ENCODE data around the gene PELI2. TPM values are rescaled to one million over a fixed set of nuclear protein-coding genes. Genes with fewer than 3 reads are reported as not detected.

Gene PELI2
- total RNA-seq, 1 experiment from 2014 or later = 0.10 TPM

- DNase-seq (ENCODE audit: low spot score) = no peak
- in situ Hi-C loops (cut with HindIII; ENCODE audit: low sequenced_read_pairs) = no loop called here
These were observed 18.6 kb downstream of the PELI2 start for GRCh38 chr14:56136571-56137452.

GRCh38 chr14:56137453-56137807 is 19.2 kb downstream of the PELI2 start:
- no peak for DNase-seq (ENCODE audit: low spot score)
- in situ Hi-C loops (cut with HindIII; ENCODE audit: low sequenced_read_pairs) = no loop called here

DNA sequence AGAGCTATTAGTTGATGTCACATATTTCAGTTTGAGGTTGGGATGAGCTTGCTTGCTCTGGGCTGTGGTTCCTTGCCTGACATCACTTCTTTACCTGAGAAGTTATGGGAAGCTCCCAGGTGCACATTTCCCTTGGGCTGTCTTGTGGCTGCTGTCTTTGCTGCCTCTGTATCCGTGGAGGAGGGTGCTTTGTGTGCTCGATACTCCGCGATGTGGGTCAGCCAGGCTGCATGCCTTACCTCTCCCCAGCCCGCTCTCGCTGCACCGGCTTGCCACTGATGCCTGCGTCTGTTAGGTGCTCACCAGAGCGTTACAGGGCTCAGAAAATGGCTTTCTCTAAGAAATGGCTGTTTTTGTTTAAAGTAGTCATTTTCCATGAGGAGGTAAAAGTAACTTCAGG is 19.6 kb downstream of the PELI2 start:
- DNase-seq (ENCODE audit: low spot score) = peak; percentile 84
- in situ Hi-C loops (cut with HindIII; ENCODE audit: low sequenced_read_pairs) = no loop called here

DNA sequence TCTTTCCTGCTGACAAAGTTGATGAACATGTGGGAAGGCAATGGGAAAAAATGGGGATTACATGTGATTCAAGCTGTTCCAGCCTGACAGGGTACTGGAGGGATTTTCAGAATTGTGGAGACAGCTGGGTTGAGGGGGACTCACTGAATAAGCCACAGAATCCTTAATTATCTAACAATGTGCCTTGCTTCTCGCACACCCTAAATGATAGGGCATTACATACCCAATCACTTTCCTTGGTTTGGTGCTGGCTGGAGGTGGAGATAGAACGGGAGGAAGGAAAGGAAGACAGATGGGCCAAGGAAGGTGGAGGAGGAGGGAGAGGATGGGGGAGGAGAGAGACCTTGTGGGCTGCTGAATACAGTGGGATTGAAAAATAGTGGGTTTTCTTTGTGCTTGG is 20.7 kb downstream of the PELI2 start:
- in situ Hi-C loops (cut with HindIII; ENCODE audit: low sequenced_read_pairs) = no loop called here
- DNase-seq (ENCODE audit: low spot score) = peak; percentile 80

DNA sequence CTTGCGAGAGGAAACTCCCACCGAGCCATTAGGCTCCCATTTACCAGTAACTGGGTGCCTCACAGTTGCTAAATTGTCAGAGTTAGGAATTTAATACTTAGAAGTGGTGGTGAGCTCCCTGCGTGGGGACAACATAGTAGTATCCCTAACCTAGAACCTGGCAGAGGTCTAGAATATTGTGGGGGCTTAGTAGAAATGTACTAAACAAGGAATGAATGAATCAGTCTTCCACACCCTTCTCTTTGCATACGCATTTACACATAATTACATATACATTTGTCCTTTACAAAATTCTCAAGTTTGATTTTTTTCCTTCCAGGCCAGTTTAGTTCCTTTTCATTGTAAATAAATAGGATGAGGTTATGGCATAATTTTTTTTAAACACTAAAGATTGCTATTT is 24.1 kb downstream of the PELI2 start:
- in situ Hi-C loops (cut with HindIII; ENCODE audit: low sequenced_read_pairs) = no loop called here
- no peak for DNase-seq (ENCODE audit: low spot score)

DNA sequence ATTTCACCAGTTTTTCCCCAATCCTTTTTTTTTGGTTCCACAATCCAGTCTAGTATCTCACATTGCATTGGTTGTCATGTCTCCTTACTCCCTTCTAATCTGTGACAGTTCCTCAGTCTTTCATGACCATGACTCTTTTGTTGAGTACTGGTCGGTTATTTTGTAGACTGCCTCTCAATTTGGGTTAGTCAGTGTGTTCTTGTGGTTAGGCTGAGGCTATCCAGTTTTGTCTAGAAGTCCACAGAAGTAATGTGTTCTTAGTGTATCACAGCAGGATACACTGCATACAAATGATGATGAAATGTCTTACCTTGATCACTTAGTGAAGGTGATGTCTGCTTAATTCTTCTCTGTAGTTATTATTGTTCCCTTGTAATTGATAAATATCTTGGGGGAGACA is 24.8 kb downstream of the PELI2 start:
- DNase-seq (ENCODE audit: low spot score) = no peak
- in situ Hi-C loops (cut with HindIII; ENCODE audit: low sequenced_read_pairs) = no loop called here

DNA sequence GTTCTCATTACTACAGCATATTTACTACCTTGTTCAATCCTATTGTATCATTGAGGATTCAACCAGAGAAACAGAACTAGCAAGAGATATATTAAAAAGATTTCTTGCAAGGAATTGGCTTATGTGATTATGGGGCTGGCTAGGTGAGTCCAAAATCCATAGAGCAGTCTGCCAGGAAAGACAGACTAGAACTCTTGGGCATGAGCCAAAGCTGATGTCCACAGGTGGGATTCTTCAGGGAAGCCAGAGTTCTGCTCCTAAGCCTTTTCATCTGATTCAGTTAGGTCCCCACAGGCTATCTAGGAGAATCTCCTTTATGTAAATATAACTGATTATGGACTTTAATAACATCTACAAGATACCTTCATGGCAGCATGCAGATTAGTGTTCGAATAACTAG is 26.0 kb downstream of the PELI2 start:
- peak; percentile 92 for DNase-seq (ENCODE audit: low spot score)
- in situ Hi-C loops (cut with HindIII; ENCODE audit: low sequenced_read_pairs) = no loop called here

DNA sequence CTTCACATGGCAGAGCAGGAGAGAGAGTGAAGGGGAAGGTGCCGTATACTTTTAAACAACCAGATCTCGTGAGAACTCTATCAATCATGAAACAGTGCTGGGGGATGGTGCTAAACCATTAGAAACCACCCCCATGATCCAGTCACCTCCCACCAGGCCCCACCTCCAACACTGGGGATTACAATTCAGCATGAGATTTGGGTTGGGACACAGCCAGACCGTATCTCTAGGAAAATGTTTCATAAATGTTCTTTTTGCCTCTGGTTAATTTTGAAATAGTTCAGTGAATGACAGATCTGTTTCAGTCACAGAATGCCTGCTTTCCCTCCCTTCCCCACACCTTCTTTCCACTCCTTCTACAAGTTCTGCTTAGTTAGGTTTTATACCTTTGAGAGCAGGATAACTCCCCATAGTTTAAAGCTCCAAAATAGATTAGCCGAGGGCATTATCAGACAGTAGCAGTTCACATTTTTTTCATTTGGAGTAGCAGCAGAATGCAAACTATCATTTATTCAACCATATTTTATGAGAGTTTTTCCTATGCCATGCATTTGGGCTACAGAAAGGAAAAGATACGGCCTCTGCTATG is 27.1 kb downstream of the PELI2 start:
- no peak for DNase-seq (ENCODE audit: low spot score)
- in situ Hi-C loops (cut with HindIII; ENCODE audit: low sequenced_read_pairs) = no loop called here

- in situ Hi-C loops (cut with HindIII; ENCODE audit: low sequenced_read_pairs) = no loop called here
- DNase-seq (ENCODE audit: low spot score) = no peak
These were observed 27.8 kb downstream of the PELI2 start for GRCh38 chr14:56145965-56146364.

- no peak for DNase-seq (ENCODE audit: low spot score)
These were observed 29.2 kb downstream of the PELI2 start for GRCh38 chr14:56147449-56147848.

DNA sequence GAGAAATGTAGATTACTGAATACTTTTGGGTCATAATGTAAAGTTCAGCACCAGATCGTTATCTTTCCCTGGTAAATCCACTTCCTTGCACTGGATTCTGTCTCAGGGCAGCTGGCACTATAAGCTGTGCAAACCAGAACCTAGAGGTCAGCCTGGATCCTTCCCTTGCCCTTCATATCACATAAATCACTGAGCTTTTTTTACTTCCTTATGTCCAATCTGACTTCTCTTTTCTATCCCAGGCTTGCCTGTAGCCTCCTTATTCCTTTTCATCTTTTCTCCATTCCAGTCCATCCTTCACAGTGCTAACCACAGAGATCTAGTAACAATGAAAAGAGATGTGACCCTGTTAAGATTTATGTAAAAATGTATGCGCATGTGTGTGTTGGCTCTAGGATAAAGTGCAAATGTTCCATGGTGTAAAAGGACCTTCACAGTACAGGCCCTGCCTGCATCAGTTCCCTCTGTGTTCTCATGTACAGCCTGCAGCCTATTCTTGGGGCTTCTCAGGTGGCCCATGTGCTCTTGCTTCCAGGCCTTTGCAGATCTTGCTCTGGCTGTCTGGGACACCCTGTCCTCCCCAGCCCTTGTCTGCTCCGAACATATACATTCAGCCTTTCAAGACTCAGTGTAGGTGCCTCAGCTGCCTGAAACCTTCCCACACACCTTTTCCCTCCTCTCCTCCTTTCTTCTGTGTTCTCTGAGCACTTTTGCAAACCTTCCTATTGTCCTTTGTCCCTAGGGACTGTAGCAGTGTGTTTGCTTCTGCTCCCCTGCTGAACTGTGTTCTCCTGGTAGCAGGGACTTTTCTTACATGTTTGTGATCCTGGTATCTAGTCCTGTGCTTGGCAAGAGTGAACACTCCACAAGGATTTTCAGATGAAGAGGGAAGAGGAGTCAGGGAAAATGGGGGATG is 30.0 kb downstream of the PELI2 start:
- in situ Hi-C loops (cut with HindIII; ENCODE audit: low sequenced_read_pairs) = no loop called here
- no peak for DNase-seq (ENCODE audit: low spot score)

More at GRCh38 chr14:56147449-56147848, 29.2 kb downstream of the PELI2 start:
- in situ Hi-C loops (cut with HindIII; ENCODE audit: low sequenced_read_pairs) = no loop called here

DNA sequence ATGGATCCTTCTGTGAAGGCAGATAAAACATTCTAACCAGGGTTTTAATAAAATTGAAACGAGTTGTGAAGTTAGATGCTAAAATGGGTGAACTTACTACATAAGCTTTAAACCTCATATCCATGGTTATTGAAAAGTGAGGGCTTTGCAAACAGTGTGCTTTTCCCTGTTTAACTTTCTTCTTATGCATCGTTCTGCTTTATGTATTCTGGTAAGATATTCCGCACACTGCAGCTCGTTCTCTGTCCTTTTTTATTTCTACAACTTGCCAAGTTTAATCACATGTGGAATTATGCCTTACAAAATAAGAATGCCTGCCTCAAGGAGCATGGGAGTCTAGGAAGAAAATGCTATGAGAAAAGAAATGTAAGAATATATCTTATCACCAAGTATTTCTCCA is 30.9 kb downstream of the PELI2 start:
- DNase-seq (ENCODE audit: low spot score) = no peak
- in situ Hi-C loops (cut with HindIII; ENCODE audit: low sequenced_read_pairs) = no loop called here

DNA sequence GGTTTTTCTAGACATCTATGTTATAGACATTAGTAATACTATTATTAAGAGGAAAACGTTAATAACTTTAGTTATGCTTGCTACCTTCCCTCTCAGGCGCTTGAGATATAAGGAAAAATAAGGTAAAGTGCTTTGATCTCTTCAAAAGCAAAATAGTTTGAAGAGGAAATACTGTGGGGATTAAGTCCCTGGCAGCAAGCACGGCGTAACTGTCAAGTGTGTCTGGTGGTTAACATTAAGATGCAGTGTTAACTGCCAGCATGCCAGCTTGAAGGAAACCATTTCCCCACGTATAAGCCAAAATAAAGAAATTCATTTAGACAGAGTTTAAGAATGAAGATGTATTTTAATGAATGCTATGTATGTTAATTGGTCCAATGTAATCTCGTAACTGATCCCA is 31.8 kb downstream of the PELI2 start:
- in situ Hi-C loops (cut with HindIII; ENCODE audit: low sequenced_read_pairs) = no loop called here
- no peak for DNase-seq (ENCODE audit: low spot score)

DNA sequence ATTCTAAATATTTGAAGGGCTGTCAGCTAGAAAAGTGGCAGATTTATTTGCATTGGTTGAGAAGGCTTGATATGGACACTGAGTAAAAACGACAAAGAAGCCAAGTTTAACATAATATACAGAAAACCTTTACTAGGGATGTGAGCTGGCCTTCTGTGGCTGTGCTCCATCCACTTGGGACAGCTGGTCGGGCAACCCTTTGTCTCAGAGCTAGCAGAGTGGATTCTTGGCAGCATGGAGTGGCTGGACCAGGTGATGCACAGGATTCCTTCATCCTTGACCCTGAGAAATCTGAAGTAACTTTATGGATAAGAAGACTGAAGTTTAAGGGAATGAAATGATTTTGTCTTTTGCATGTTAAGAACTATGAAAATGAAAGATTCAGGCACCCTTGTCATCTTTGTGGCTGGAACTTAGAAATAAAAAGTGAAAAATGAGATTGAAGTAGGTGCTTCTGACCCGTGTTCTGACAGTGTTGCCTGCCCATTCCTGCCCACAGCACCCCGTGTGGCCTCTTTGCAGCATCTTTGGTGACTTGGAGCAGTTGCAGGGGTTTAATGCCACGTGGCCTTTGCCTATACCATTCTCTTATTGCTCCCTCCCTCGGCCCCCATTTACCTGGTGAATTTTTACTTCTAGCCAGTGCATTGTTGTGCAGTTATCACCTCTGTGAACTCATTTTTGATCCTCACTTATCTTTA is 32.6 kb downstream of the PELI2 start:
- DNase-seq (ENCODE audit: low spot score) = peak; percentile 61
- in situ Hi-C loops (cut with HindIII; ENCODE audit: low sequenced_read_pairs) = no loop called here

DNA sequence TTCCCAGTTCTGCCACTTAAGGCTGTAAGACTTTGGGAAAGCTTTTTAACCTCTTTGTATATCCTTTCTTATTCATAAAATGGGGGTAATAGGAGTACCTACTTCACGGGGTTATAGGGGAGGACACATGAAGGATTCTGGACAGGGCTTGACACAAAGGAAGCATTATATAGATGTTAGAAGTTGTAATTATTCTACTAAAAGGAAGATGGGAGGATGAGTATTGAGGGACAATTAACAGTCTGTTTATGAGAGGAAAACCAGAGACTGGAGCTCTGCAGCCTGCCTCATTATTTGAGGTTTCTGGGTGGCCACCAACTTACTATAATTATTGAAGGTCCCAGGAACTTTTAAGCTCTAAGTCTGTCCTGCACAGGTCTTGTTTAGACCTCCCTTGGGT is 34.0 kb downstream of the PELI2 start:
- DNase-seq (ENCODE audit: low spot score) = no peak
- in situ Hi-C loops (cut with HindIII; ENCODE audit: low sequenced_read_pairs) = no loop called here

- in situ Hi-C loops (cut with HindIII; ENCODE audit: low sequenced_read_pairs) = no loop called here
These were observed 35.1 kb downstream of the PELI2 start for GRCh38 chr14:56153267-56153666.

DNA sequence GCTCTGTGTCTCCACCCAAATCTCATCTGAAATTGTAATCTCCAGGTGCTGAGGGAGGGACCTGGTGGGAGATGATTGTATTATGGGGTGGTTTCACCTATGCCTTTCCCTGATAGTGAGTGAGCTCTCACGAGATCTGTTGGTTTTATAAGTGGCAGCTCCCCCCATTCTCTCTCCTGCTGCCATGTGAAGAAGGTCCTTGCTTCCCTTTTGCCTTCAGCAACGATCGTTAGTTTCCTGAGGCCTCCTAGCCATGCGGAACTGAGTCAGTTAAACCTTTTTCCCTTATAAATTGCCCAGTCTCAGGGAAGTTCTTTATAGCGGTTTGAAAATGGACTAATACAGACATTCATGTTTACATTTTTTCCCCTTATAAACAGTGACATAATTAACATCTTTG is 36.1 kb downstream of the PELI2 start:
- in situ Hi-C loops (cut with HindIII; ENCODE audit: low sequenced_read_pairs) = no loop called here
- DNase-seq (ENCODE audit: low spot score) = no peak

More at GRCh38 chr14:56153267-56153666, 35.1 kb downstream of the PELI2 start:
- no peak for DNase-seq (ENCODE audit: low spot score)

DNA sequence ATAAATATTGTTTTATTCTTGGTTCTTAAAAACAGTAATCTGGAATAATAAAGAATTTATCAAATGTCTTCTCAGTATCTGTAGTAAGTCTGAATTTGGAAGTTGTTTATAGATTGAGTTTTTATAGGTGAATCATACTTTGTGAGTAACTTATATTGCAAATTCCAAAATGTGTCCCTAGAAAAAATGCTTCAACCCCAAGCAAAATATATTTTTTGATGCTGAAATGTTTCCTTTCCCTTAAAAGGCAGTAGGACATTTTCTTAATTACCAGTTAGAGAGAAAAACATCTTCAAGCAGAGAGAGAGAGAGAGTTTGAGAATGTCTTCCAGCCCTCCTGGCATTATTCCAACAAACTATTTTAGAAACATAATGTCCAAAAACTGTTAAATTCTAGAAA is 37.9 kb downstream of the PELI2 start:
- in situ Hi-C loops (cut with HindIII; ENCODE audit: low sequenced_read_pairs) = no loop called here
- DNase-seq (ENCODE audit: low spot score) = no peak

- in situ Hi-C loops (cut with HindIII; ENCODE audit: low sequenced_read_pairs) = no loop called here
- DNase-seq (ENCODE audit: low spot score) = no peak
These were observed 40.9 kb downstream of the PELI2 start for GRCh38 chr14:56159066-56159465.

All from G401 (cell line).